GM21447 (cell line): ENCODE results near the gene KRT36.

Experiments used
- ATAC-seq: cut with Tn5 transposase; IDR thresholded peaks from one replicate; pipeline ENCODE4 v1.9.1; 2021; ENCODE audit not compliant: unreplicated experiment

KRT36 gene

DNA sequence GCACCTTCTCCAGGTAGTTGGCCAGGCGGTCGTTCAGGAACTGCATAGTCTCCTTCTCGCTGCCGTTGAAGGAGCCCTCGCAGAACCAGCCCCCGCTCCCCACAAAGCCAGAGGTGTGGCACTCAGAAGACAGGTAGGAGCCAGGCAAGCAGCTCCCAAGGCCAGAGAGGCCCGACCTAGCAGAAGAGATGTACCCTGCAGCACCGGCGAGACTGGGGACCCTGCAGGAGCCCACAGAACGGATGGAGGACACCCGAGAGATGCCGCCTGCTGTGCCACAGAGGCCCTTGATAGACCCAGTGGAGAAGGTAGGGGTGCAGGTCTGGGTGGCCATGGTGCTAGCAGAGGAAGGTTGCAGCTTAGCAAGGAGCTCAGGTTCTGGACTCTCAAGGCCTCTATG lies at the start of gene KRT36:
TSS of gene KRT36 (minus strand) at position 380 of the 400 bp plus-strand sequence. CDS start at position 334, 46 bp downstream.
- no peak for ATAC-seq

DNA sequence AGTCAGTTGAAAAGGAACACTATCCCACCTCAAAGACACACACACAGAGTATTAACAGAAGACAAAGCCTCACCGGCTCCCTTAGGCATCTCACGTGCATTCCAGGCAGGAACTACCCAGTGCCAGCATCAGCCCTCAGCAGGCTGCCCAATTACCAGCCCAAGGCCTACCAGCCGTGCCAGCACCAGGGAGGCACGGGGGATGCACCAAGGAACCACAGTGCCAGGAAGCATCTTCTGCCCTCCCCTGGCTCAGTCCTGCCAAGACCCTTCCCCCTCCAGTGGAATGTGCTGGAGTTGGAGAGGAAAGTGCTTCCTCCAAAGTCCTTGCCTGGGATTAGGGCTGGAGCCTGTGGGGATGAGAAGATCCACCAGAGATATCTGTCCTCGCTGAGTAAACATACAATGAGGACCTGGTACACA lies 49.4 kb upstream of the KRT36 start:
- no peak for ATAC-seq

DNA sequence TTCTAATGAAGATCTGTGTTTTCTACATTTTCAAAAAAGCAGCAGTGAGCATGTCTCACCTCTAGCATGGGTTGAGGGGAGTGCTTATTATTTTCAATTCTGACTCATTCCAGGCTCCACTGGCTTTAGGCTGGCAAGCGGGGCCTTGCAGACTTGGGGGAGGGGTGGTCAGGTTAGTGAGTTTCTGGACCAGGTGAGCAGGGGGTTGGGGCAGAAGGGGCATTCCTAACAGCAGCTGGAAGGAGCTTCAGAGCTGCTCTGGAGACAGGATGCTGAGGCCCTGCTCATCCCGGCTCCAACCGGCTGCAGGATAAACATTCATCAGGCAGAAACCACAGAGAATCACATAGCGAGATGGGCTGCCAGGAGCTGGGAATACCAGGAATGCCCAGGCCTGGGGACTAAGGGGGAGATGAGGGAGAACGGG lies 48.9 kb upstream of the KRT36 start:
- ATAC-seq, result no peak

DNA sequence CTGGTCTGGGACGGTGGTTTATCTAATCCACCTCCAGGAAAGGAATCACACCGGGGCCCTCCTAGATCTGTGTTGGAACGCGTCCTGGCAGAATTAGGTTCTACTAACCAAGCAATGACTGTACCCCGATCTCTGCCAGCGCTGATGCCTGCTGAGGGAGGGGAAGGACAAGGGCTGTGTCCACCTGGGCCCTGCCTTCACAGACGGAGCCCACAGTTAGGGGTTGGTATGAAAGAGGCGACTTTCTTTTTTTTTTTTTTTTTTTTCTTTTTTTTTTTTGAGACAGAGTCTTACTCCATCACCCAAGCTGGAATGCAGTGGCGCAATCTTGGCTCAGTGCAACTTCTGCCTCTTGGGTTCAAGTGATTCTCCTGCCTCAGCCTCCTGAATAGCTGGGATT lies 48.3 kb upstream of the KRT36 start:
- ATAC-seq, result no peak

DNA sequence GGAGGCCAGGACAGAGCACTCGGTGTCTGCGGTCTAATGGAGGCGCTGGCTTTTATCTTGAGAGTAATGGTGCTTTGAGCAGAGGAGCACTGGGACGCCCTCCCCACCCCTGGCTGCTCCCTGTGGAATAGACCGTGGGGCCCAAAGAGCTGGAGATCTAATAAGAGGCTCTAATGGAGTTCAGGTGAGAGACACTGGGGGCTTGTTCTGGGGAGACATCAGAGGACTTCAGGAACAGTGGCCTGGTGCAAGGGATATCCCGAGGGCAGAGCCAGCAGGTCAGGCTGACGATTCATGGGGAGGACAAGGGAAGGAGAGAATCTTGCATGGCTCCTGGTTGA lies 47.9 kb upstream of the KRT36 start:
- ATAC-seq, result no peak

DNA sequence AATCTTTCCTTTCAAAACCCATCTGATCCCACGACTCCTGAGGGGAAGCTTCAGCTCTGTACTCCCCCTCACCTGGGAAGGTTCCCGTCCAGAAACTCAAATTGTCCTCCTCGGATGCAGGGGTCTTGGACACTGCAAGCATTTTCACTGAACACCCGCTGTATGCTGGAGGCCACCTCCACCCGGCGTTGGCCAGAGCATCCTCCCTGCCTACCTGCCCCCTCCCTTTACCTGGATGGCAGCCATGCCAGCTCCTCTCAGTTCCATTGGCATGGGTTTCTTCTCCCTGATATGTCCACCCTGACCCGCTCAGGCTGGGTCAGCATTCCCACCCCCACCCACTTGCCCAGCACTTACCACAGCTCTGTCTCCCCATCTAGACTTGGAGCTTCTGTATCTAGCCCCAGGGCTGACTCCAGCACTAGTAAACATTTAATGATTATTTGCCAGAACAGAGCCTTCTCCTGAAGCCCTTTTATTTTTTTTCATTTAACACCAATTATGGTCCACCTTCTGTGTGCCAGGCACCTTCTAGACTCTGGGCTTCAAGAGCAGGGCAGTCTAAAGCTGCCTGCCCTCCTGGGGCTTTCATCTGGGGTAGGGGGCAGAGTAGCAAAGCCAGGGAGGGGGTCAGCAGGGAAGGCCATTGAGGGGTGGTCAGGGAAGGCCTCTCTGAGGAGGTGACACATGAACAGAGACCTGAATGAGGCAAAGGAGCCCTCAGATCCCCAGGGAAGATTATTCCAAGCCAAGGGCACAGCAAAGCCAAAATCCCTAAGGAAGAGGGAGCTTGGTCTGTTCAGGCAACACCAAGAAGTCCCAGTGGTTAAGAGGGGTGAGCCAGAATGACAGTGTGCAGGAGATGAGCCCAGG lies 47.3 kb upstream of the KRT36 start:
- ATAC-seq, result no peak

DNA sequence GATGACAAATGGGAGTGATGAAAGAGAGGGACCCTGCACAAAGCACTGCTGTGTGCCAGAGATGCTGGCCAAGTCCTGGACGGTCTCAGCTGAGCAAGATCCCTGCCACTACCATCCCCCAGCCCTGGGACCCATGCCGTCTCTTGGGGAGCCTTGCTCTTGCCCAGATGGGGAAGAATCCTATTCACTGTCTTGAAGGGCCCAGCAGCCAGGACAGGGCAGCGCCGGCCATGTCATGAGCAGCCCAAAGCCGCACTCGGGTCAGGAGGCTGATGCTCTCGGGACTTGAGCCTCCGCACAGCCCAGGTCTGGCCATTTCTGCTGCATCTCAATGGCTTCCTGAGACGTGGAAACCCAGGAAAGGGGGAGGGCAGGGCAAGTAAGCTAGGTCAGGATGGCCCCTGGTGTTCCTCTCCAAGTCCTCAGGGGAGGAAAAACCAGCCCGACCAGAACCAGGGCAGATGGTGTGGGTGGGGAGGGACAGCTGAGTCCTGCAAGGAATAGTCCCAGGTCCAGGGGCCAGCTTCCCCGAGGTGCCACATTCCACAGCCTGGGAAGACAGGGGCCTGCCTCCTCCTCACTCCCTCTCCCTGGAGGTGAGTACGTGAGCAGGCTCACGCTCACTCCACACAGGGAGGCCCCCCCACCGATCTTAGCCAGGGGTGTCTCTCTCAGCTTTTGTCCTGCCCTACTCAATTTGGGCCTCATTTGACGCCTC lies 46.2 kb upstream of the KRT36 start:
- ATAC-seq, result no peak

DNA sequence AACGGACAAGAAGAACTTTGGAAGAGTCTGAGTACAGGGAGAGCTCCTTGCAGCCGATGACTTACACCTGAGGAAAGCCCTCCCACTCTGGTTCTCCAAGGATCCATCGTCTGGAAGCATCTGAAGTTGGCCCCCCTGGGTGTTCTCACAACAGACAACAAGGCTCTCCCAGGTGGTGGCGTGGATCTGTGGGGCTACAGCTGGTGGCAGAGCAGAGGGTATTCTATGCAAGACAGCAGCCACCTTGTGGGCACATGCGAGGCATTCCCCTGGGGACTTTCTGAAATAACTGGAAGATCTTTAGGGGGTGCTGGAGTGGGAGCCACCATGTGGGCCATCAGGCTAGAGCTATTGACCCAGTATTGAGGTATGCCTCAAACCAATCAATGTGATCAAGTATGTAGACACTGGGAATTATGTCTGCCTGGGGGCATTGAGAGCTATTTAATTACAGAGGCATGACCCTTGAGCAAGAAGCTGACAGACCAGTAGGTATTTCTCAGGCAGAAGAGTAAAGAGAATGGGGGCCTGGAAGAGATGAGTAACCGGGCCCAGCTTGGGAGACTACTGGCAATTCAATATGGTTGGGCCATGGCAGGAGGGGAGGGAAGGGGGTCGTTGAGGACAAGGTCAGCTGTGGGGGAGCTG lies 45.3 kb upstream of the KRT36 start:
- ATAC-seq, result no peak

DNA sequence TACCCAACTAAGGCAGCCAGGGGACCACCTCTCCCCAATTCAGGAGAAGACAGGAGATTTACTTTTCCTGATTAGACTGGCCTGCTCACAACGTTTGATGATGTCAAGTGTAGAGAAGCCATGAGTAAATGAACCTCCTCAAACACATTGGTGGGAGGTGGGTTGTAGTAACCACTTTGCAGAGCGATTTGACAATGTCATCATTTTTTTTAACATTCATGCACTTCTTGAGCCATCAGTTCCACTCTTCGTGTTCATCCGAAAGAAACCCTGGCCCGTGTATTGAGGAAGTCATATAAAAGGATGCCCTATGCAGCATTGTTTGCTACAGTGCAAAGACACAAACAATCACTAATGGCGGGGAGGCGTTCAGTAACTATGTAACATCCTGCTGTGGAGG lies 43.9 kb upstream of the KRT36 start:
- no peak for ATAC-seq

DNA sequence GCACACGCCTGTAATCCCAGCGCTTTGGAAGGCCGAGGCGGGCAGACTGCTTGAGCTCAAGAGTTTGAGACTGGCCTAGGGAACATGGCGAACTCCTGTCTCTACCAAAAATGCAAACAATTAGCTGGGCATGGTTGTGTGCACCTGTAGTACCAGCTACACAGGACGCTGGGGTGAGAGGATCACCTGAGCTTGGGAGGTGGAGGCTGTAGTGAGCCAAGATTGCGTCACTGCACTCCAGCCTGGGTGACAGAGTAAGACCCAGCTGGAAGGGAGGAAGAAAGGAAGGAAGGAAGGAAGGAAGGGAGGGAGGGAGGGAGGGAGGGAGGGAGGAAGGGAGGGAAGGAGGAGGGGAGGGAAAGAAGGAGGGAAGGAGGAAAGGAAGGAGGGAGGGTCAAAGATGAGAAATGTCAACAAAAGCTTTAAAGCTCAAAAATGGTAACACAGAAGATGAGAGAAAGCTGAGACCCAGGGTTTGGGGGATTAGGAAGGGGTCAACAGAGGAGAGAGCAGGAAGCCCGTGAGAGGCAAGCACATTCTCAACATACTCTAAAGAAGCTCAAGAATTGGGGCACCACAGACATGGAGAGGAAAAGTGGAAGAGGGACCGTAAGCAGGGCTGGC lies 43.3 kb upstream of the KRT36 start:
- ATAC-seq, result no peak

DNA sequence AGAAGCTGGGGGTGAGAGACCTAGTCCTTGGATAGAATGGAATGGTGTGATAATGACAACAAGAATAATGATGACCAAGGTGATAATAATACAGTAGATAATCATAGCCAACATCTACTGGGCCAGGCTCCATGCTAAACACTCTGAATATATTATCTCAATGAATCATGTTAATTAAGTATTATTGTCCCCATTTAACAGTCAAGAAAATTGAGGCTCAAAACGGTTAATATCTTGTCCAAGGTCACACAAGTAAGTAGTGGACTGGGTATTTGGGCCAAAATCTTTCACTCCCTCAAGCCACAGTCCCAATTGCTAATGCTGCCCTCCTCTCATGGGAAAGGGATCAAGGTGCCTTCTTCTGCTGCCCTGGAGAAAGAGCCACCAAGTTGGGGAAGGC lies 42.3 kb upstream of the KRT36 start:
- no peak for ATAC-seq

DNA sequence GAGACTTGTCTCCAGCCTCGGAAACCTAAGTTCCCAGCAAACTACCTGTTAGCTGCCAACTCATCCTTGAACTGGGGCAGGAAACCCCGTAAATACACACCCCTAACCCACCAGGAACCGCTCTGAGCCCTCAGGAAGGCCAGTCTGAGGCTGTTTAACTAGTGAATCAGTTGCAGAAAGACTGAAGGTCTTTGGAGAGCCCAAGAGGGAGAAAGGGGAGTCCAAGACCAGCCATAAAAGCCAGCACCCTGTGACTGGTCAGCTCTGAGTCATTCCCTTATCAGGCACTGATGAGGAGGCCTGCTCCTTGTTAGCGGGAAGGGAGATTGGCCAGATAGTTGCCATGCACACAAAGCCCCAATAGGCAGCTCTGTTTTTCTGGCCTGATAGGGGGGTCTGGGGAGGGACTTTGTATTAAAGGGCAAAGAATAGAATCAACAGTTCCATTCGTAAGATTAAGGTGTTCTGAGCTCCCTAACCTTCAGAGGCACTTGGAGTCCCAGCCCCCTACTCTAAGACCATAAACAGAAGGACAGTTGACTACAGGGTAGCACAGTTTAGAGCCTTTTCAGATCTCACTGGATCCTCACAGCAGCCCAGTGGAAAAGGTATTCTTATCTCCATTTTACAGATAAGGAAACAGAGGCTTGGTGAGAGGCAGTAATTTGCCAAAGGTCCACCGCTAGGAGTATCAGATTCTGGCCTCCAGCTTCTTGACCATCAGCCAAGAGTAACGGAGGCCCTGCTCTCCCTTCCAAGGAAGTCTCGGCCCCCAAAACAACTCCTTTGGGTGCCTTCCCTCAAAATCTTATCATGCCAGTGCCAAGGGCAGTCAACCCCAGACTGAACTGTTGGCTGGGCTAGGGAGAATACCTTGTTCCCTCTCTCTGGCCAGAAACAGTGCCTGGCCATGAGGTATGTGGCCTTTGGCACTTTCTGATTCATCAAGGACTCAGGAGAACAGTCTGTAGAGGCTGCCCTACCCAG lies 40.6 kb upstream of the KRT36 start:
- ATAC-seq, result no peak

DNA sequence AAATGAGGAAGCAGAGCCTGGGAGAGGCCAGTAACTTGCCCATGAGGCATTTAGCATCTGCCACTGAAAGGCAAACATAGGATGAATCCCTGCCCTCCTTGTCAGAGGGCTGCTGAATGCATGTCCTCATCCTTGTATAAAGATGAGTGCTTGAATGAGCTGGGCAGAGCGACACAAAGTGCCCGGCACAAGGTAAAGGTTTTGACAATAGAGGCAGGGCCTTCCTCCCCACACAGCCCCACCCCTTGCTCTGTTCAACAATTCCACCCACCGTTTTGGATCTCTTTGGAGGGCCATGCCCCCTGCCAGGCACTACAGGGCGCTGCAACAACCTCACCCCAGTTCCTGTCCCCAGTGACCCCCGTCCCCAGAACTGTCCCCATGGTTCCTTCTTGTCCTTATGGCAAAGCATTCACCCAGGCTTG lies 39.8 kb upstream of the KRT36 start:
- ATAC-seq, result no peak

DNA sequence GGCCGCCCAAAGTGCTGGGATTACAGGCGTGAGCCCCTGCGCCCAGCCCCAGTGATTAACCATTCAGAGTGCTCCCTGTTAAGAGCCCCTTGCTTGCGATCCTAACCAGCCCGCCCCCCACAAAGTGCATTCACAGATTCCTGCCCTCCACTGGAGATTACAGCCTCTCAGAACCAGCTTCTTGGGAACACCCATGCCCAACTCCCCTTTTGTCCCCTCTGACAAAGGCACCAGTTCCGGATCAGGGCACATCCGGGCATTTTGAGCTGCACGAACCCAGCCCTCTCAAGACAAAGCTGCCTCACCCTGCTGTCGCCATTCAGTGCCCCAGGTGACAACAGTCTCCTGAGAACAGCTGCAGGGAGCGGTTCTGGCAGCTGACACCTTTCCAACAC lies 39.2 kb upstream of the KRT36 start:
- no peak for ATAC-seq

DNA sequence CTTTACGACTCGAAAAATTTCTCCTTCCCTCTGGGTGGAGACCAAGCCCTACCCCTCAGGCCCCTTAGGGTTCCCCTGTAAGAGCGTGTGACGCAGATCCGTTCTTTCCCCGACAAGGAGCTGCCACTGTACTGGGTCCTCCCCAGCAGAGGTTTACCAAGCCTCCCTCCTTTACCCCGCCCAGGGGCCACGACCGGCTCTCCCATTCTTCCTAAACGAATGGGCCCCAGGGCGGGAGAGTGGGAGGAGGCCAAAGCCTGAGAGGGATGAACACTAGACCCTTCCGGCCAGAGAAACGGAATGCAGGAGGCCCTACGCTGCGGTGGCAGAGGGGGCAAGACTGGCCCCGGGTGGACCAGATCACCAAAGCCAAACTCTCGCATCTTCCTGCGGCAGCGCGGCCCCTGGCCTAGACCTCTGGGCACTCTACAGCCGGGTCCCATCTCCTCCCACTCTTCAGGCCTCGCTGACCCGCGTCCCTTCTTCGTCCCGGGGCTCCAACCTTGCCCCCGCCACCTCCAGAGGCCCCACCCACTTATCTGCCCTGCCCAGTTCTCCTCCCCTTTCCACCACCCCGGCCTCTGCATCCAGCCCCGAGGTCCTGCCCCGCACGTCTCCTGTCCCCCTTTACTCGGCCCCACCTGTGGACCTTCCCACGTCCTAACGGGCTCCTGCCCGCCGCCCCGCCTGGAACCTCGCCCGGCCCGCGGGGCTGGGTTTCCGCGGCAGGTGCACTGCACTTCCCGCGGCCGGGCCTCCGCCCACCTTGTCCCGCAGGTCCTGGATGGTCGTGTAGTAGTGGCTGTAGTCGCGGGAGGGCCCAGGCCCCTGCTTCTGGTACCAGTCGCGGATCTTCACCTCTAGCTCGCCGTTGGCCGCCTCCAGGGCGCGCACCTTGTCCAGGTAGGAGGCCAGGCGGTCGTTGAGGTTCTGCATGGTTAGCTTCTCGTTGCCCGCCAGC lies 37.6 kb upstream of the KRT36 start:
- ATAC-seq, result no peak

DNA sequence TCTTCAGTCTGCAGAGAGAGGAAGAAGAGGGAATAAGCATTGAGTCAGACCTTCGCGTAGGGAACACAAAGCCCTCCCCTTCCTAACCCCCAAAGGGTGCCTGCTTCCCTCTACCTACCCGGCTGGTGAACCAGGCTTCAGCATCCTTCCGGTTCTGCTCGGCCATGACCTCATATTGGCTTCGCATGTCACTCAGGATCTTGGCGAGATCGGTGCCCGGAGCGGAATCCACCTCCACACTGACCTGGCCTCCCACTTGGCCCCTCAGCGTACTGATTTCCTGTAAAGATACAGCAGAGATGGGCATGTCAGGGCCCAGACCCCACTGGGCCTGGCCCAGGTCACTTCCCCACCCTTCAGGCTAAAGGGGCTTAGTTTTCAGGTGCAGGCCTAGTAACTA lies 34.6 kb upstream of the KRT36 start:
- ATAC-seq, result no peak

DNA sequence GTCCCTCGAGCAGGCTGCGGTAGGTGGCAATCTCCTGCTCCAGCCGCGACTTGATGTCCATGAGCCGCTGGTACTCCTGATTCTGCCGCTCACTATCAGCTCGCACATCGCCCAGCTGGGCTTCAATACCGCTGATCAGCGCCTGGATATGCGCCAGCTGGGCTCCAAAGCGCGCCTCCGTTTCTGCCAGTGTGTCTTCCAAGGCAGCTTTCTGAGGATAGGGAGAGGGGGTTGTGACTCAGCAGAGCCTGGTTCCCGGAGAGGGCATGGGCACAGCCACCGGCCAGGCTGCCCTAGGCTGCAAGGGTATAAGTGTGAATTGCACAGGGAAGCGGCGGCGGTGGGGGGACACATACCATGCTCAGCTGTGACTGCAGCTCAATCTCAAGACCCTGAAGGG lies 34.1 kb upstream of the KRT36 start:
- ATAC-seq, result no peak

DNA sequence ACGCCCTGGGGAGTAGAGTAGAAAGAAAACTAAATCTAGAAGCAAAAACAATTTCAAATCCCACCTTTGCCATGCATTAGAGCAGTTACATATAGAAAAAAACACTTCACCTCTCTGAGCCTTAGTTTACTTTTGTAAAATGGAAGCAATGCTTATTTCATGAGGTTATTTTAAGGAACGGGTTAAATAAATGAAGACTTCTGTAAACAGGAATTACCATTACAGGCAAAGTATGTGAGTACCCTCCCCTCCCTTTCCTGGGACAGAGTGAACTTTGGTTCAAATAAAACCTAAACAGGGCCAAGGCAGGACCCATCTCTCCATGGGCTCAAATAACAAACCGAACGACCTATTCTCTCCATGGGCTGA lies 33.5 kb upstream of the KRT36 start:
- no peak for ATAC-seq
